RWPE1 (cell line): ENCODE results near the gene CCDC88C.

Experiments
- CTCF ChIA-PET: fragments of 350-600 bp; sonication (Branson Sonifier 250); formaldehyde crosslinking; extraction: SDS; loops from one replicate; lab custom pipeline; 2021; lab: Yijun Ruan, JAX
- POLR2A ChIA-PET: fragments of 400-600 bp; formaldehyde crosslinking; extraction: SDS; loops from one replicate; lab custom pipeline; 2020; ENCODE audit warnings: antibody characterized with exemption; ENCODE audit not compliant: low non-redundant PET; lab: Yijun Ruan, JAX
- DNase-seq: peaks from one replicate; pipeline ENCODE4 v3.0.0; 2012; ENCODE audit warnings: low spot score
- H3K27ac ChIP-seq: fragments of 450-650 bp; 2 replicates; pipeline ENCODE4 v1.5.1; 2017
- TF ChIP-seq, protein P1 (sequence below): fragments of 450-650 bp; conservative IDR thresholded peaks from 2 replicates; pipeline ENCODE4 v1.5.1; 2017; ENCODE audit warnings: low read depth, mild to moderate bottlenecking

The CCDC88C gene

DNA sequence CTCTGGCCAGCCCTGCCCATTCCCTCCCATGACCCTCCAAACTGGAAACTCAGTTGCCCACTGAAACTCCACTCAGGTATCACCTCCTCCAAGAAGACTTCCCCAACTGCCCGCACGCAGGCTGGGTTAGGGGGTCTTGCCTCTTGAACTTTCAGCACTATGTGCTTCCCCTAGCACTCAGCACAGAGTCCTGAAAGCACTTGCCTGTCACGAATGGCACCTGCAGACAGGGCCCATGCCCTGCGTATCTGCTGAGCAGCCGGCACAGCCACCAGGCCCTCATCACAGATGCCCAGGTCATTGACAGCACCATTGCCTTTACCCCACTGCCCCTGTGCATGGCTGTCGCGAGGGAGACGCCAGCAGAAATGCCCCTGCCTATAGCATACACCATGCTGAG is 11.2 kb downstream of the CCDC88C start:
- H3K27ac ChIP-seq = peak overlapping the region; percentile 26
- POLR2A ChIA-PET = interaction anchor here (0.7 kb wide), 1 partner anchor 10 kb away, joined by 3 read pairs; no protein-coding TSS in a partner anchor
- TF ChIP-seq, protein P1, sequence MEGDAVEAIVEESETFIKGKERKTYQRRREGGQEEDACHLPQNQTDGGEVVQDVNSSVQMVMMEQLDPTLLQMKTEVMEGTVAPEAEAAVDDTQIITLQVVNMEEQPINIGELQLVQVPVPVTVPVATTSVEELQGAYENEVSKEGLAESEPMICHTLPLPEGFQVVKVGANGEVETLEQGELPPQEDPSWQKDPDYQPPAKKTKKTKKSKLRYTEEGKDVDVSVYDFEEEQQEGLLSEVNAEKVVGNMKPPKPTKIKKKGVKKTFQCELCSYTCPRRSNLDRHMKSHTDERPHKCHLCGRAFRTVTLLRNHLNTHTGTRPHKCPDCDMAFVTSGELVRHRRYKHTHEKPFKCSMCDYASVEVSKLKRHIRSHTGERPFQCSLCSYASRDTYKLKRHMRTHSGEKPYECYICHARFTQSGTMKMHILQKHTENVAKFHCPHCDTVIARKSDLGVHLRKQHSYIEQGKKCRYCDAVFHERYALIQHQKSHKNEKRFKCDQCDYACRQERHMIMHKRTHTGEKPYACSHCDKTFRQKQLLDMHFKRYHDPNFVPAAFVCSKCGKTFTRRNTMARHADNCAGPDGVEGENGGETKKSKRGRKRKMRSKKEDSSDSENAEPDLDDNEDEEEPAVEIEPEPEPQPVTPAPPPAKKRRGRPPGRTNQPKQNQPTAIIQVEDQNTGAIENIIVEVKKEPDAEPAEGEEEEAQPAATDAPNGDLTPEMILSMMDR = no peak
- CTCF ChIA-PET = no interaction called here
- no peak for DNase-seq

DNA sequence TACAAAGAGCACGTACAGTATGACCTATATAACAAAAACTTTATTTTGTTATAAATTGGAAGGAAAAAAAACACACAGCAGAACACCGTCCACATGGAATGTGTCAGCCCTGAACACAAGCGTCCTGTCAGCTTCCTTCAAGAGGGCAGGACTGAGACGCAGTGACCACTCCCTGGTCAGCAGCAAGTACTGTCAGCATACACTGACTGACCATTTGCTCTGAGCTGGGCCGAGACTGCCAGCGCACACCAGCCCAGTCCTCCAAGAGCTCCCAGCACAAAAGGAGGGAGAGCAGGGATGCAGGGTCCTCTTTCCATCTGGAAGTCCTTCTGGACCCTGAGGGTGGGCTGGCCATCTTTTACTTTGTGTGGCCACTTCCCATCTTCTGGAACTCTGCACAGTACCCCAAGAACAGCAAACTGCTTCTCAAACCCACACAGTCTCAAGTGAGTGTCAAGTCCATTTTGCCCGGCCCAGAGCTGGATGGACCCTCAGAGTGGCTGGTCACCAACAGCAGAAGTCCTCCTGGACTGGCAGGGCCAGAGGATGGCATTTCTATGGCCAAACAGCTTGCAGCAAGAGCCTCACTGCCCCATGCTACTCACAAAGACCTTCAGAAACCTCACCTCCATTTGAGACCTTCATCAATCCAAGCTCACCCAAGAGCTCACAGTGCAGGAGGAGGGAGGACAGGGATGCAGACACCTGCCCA is 11.7 kb downstream of the CCDC88C start:
- H3K27ac ChIP-seq = peak overlapping the region; percentile 26
- no peak for DNase-seq
- CTCF ChIA-PET = no interaction called here
- TF ChIP-seq, protein P1 = no peak
- POLR2A ChIA-PET = interaction anchor here (0.7 kb wide), 1 partner anchor 9 kb away, joined by 3 read pairs; no protein-coding TSS in a partner anchor

DNA sequence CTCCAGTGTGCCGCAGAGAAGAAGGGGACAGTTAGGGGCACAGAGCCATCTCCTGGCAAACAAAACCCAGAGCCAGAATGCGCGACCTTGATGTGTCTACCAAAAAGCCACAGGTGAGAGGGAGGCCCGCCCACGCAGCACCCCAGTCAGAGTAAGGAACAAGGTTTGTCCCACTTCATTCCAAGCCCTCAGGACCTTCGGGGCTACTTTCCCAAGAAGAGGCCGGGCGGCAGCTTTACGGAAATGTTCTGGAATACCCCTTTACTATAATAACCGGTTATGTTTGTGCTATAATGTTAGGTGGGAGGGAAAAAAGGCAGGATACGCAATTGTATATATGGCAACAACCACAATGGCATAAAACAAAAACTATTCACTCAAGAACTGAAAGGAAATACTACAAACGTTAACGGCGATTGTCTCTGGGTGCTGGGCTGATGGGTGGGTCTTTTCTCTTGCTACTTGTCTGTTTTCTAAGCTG is 12.3 kb downstream of the CCDC88C start:
- POLR2A ChIA-PET = no interaction called here
- TF ChIP-seq, protein P1 = no peak
- no peak for DNase-seq
- CTCF ChIA-PET = no interaction called here
- no peak overlapping the region for H3K27ac ChIP-seq

DNA sequence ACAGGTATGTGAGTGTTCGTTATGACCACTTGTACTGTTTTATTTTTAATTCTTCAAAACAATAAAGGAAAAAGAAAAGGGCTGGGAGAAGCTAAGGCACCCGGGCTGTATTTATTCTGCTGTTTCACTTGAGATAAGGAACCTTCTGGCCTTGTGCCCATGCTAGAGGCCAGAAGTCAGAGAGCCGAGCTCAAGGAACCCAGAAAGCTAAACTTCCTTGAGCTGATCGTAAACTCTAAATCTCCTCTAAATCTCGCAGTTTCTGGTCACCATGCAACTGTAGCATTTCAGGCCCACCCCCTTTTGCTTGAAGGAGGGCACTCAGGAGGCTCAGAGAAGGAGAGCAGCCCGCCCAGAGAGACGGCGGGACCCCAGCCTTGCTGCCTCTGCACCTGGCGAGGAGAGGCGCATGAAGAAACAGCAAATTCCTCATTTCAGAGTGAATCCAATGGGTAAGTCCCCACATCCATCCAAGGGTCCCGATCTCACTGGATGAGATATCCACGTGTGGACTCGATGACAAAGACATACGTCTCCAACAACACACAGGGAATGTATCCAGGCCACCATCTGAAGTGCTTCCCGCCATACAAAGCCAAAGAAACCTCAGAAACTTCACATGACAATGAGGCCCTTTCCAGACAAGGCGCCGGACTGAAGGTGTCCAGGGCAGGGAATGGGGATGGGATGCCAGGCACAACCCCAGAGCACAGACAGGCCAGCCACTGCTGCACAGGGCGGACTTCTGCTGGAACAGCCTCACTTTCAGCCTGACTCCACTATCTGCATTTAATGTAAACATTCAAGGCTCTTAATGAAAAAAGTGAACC is 14.6 kb downstream of the CCDC88C start:
- TF ChIP-seq, protein P1 = no peak
- peak overlapping the region; percentile 35; the same call in 1 of the 2 replicates for H3K27ac ChIP-seq
- CTCF ChIA-PET = interaction anchor here (0.6 kb wide), 2 partner anchors 138 to 225 kb away, joined by 3 read pairs; no protein-coding TSS in a partner anchor
- DNase-seq = no peak
- POLR2A ChIA-PET = no interaction called here

DNA sequence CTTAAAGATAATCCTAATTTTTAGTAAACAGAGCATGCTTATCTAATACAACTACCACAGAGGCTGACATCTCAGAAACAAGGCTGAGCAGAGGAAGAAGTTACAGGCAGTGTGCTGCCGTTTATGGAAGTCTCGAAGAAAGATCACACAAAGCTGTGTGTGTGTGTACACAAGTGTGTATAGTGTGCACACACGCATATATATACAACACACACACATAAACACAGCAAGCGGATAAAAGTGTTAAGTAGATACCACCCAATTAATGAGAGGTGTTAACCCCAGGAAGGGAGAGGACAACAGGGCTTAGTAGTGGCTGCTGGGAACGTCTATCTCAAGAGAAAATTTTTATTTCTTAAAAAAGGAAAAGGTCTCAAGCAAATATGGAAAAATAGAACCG is 15.3 kb downstream of the CCDC88C start:
- TF ChIP-seq, protein P1 = no peak
- POLR2A ChIA-PET = no interaction called here
- CTCF ChIA-PET = interaction anchor here (0.6 to 0.8 kb wide), 2 partner anchors 79 to 225 kb away, joined by 3 read pairs; no protein-coding TSS in a partner anchor
- DNase-seq = no peak
- H3K27ac ChIP-seq = no peak overlapping the region

DNA sequence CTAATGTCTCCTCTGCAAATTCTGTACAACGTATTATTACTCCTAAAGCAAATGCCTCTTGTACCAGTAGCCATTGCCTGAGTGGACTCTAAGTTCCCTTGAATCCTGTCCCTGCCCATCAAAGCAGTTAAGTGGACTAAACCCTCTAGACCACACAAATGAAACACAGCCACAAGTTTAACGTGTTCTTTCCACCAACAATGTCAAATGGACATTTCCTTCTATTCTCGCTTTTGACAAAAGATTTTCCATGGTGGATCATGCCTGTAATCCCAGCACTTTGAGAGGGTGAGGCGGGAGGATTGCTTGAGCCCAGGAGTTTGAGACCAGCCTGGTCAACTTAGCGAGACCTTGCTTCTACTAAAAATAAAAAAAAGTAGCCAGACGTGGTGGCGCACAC is 15.9 kb downstream of the CCDC88C start:
- CTCF ChIA-PET = interaction anchor here (0.8 kb wide), 1 partner anchor 78 kb away, joined by 3 read pairs; no protein-coding TSS in a partner anchor

More for the DNA sequence above, 15.9 kb downstream of the CCDC88C start:
- H3K27ac ChIP-seq = no peak overlapping the region
- TF ChIP-seq, protein P1 = no peak
- POLR2A ChIA-PET = no interaction called here
- no peak for DNase-seq
